ENCODE measurements around the gene DNASE2B.

Gene DNASE2B

DNA sequence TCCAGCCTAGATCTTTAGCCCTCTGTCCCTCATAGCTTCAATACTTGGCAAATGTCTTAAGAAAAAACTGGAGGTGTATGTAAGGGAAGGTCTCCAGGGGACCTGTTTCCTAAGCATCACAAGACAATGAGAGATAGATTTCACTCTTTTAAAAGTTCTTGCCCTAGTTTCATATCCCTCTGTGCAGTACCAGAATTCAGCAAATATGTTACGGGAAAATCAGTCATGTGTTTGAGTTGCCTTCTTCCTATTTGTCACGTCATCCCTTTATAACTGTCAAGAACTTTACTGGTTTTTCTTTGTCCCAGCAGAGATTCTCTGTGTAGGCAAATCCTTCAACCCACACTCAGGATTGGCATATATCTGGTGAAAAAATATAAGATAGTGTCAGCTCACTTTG lies 32.3 kb downstream of the DNASE2B start:
- POLR2A ChIA-PET: no interaction called here
- H3K4me3 ChIP-seq (ENCODE audit: low read depth, low read length): no peak overlapping the region
- no peak for DNase-seq (ENCODE audit: low read depth, low spot score)
- CTCF ChIA-PET: interaction anchor here (1.3 to 11.1 kb wide), 3 partner anchors 190 to 342 kb away, joined by 3 to 255 read pairs (median 6); partner anchors contain the start of gene PRKACB
- TF ChIP-seq, protein P1, sequence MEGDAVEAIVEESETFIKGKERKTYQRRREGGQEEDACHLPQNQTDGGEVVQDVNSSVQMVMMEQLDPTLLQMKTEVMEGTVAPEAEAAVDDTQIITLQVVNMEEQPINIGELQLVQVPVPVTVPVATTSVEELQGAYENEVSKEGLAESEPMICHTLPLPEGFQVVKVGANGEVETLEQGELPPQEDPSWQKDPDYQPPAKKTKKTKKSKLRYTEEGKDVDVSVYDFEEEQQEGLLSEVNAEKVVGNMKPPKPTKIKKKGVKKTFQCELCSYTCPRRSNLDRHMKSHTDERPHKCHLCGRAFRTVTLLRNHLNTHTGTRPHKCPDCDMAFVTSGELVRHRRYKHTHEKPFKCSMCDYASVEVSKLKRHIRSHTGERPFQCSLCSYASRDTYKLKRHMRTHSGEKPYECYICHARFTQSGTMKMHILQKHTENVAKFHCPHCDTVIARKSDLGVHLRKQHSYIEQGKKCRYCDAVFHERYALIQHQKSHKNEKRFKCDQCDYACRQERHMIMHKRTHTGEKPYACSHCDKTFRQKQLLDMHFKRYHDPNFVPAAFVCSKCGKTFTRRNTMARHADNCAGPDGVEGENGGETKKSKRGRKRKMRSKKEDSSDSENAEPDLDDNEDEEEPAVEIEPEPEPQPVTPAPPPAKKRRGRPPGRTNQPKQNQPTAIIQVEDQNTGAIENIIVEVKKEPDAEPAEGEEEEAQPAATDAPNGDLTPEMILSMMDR (IDR thresholded peaks at IDR 0.05; ENCODE audit: insufficient read depth, low read length, missing control alignments): no peak

DNA sequence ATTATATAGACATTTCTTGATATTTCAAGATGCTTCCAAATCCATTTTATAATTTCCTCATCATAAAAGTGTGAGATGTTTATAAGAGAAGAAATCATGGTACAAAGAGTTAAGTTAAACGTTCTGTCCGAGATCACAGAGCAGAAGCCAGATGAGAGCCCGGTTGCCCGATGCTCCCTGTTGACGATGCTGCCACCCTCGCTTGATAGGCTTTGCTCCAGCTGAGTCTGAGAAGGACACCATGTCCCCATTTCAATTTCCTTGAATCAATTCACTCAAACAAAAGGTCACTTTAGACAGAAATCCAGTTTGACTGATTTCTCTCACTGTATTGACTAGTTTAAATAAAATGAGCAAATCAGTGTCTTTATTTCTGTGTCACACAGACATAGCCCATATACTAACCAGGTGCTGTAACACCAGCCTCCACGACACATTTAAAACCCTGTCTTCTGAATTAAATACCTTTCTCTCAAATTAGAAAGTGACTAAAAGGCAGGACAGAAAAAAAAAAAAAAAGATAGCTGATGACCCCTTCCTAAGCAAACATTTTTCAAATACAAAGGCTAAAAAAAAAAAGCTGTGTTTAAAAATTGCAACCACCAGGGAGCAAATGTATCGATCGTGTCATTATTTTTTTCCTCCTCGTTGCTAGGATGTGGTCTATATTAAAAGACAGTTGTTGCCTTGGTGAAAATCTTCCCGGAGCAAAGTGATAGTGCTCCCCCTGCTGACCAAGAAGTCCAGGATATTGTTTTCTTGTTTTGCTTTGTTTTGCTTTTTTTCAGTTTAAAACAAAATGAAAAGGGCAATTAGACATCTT lies 35.2 kb downstream of the DNASE2B start:
- CTCF ChIA-PET: interaction anchor here (0.6 to 14.4 kb wide), 52 partner anchors 8 to 527 kb away, joined by 3 to 255 read pairs (median 4); partner anchors contain the start of gene PRKACB
- peak; percentile 16 for DNase-seq (ENCODE audit: low read depth, low spot score)
- TF ChIP-seq, protein P1 (IDR thresholded peaks at IDR 0.05; ENCODE audit: insufficient read depth, low read length, missing control alignments): peak; percentile 62
- H3K4me3 ChIP-seq (ENCODE audit: low read depth, low read length): no peak overlapping the region; the same call in 1 of the 2 replicates
- POLR2A ChIA-PET: no interaction called here

DNA sequence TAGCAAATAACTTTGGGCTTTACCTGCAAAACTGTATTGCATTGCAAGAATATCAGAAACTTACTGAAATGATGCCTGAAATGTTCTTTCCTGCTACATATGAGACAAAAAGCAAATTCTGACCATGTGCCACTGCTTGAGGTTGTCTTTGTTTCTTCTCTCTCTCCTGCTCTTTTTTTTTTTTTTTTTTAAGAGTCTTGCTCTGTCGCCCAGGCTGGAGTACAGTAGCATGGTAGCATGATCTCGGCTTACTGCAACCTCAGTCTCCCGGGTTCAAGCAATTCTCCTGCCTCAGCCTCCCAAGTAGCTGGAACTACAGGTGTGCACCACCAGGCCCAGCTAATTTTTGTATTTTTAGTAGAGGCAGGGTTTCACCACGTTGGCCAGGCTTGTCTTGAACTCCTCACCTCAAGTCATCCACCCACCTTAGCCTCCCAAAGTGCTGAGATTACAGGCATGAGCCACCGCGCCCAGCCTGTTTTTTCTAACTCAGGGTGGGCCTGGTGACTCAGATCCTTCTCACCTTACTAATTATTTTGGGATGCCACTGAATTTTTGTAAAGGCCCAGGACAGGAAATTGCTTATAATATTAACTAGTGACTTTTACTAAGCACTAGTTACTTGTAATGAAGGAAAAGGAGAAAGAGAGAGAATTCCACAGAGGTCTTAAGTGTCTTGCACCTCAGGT lies 35.9 kb downstream of the DNASE2B start:
- CTCF ChIA-PET: interaction anchor here (0.6 to 14.4 kb wide), 55 partner anchors 8 to 528 kb away, joined by 3 to 255 read pairs (median 4); partner anchors contain the start of gene PRKACB
- no peak for DNase-seq (ENCODE audit: low read depth, low spot score)
- TF ChIP-seq, protein P1 (IDR thresholded peaks at IDR 0.05; ENCODE audit: insufficient read depth, low read length, missing control alignments): no peak
- no peak overlapping the region for H3K4me3 ChIP-seq (ENCODE audit: low read depth, low read length)
- POLR2A ChIA-PET: no interaction called here

DNA sequence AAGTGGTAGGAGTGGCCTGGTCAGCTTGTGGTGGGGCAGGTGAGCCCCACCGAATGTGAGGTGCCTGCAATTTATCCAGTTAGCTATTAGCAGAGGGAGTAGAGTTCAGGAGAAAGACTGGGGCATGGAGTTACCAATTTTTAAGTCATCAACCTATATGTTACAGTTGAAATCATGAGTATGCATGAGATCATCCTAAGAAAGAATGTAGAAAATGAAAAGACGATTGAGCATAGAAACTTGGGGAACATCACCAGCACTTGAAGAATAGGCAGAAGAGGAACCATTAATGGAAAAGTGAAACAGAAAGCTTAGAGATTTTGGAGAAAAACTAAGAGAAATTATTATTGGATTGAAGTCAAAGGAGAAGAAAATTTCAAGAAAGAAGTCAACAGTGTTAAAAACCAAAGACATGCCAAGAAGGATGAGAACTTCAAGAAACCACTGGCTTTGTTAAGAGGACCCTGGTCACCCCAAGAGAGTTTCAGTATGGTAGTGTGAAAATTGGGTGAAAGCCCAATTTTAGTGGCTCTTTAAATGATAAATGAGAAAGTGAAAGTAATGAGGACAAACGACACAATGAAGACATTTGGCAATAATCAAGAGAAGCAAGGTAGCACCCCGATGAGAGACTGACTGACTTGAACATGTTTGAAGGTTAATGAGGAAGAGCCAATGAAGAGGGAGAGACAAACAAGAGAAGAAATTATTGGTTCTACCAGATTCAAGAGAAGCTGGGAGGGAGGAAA lies 36.7 kb downstream of the DNASE2B start:
- DNase-seq (ENCODE audit: low read depth, low spot score): no peak
- POLR2A ChIA-PET: no interaction called here
- no peak overlapping the region for H3K4me3 ChIP-seq (ENCODE audit: low read depth, low read length)
- CTCF ChIA-PET: interaction anchor here (0.7 to 14.4 kb wide), 26 partner anchors 12 to 525 kb away, joined by 3 to 255 read pairs (median 4); partner anchors contain the start of gene PRKACB
- TF ChIP-seq, protein P1 (IDR thresholded peaks at IDR 0.05; ENCODE audit: insufficient read depth, low read length, missing control alignments): no peak

DNA sequence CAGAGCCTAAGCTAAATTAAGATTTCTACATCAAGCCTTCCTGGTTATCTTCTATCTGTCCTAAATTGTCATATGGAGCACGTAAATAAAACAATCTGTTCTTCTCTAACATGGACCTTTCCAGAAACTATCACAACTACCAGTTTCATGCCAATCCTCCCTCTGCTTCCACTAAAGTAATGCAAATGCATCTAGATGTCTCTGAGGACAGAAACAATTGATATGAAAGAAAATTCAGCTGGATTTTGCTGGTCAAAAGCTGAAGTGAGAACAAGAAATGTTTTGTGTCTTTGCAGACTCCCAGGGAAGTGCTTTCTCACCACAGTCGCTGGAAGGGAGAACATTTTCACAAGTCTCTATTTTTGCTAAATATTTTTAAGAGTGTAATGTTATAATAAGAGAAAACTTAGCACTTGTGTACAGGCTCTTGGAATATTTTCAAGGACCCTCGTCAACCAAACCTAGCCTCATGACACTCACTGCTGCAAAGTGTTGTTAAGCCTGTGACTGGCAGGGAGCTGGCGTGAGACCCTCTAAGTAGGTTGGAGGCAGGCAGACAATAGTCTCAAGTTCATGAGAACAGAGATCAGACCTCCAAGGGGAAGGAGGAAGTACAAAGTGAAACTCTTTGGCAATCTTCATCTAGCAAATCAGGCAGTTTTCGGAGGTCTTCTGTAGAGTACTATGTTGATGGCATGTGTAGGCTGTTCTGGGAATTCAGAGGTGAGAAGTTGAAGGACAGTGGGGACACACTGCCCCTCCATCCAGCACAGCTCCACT lies 38.8 kb downstream of the DNASE2B start:
- TF ChIP-seq, protein P1 (IDR thresholded peaks at IDR 0.05; ENCODE audit: insufficient read depth, low read length, missing control alignments): no peak
- ChIA-PET POLR2A (no interaction called here), CTCF (interaction anchor here (0.8 to 14.4 kb wide), 16 partner anchors 10 to 507 kb away, joined by 3 to 255 read pairs (median 6); partner anchors contain the start of gene PRKACB)
- DNase-seq (ENCODE audit: low read depth, low spot score): no peak
- no peak overlapping the region for H3K4me3 ChIP-seq (ENCODE audit: low read depth, low read length)

Data from AG04449 (cell line).